Endometrium (tissue), 2 donors: ENCODE results near the gene MPV17L2.
"Not testable (repeated sequence)": the region's sequence is repeated elsewhere in the genome, so short reads cannot be mapped to it uniquely, and the experiment has no call there.

Source experiments
- FAIRE-seq: peaks from 2 replicates; lab custom pipeline; 2012; peaks lifted over from hg19 to GRCh38; lab: Jason Lieb, UNC
- donor health status: control.
- donor health status: control.

MPV17L2 gene

GRCh38 chr19:18192673-18193387 is at the start of gene MPV17L2:
Gene MPV17L2 (plus strand): TSS chr19:18193218. CDS start chr19:18193282, 64 bp downstream.
- FAIRE-seq: peak; percentile 100

GRCh38 chr19:18143902-18144301 is 49.1 kb upstream of the MPV17L2 start:
- FAIRE-seq: no peak

GRCh38 chr19:18144361-18144760 is 48.7 kb upstream of the MPV17L2 start:
- FAIRE-seq: no peak

GRCh38 chr19:18144906-18145305 is 48.1 kb upstream of the MPV17L2 start:
- no peak for FAIRE-seq

GRCh38 chr19:18145391-18145999 is 47.5 kb upstream of the MPV17L2 start:
- FAIRE-seq: no peak

GRCh38 chr19:18147396-18147795 is 45.6 kb upstream of the MPV17L2 start:
- no peak for FAIRE-seq

- no peak for FAIRE-seq
Observed at GRCh38 chr19:18149596-18149975, 43.4 kb upstream of the MPV17L2 start.

- no peak for FAIRE-seq
Observed at GRCh38 chr19:18150776-18151624, 42.0 kb upstream of the MPV17L2 start.

GRCh38 chr19:18152442-18152816 is 40.6 kb upstream of the MPV17L2 start:
- no peak for FAIRE-seq

GRCh38 chr19:18152817-18153555 is 40.0 kb upstream of the MPV17L2 start, which contains the start of gene PIK3R2:
Gene PIK3R2 (plus strand): TSS chr19:18153163. CDS start chr19:18155880, 2,717 bp downstream.
- peak; percentile 97 for FAIRE-seq

- FAIRE-seq: no peak
Observed at GRCh38 chr19:18153556-18154134, 39.4 kb upstream of the MPV17L2 start.

GRCh38 chr19:18155095-18156087 is 37.6 kb upstream of the MPV17L2 start:
- no peak for FAIRE-seq

GRCh38 chr19:18156268-18156667 is 36.8 kb upstream of the MPV17L2 start:
- no peak for FAIRE-seq

- FAIRE-seq: peak; percentile 73
Observed at GRCh38 chr19:18156841-18157464, 36.1 kb upstream of the MPV17L2 start.

GRCh38 chr19:18157465-18158063 is 35.5 kb upstream of the MPV17L2 start:
- no peak for FAIRE-seq

- no peak for FAIRE-seq
Observed at GRCh38 chr19:18158467-18158866, 34.6 kb upstream of the MPV17L2 start.

GRCh38 chr19:18159059-18159616 is 33.9 kb upstream of the MPV17L2 start:
- FAIRE-seq: not testable (repeated sequence)

GRCh38 chr19:18159810-18160209 is 33.2 kb upstream of the MPV17L2 start:
- FAIRE-seq: no peak

- no peak for FAIRE-seq
Observed at GRCh38 chr19:18160493-18160970, 32.5 kb upstream of the MPV17L2 start.
